ENCODE data around the gene ARHGAP28.

ARHGAP28 gene

DNA sequence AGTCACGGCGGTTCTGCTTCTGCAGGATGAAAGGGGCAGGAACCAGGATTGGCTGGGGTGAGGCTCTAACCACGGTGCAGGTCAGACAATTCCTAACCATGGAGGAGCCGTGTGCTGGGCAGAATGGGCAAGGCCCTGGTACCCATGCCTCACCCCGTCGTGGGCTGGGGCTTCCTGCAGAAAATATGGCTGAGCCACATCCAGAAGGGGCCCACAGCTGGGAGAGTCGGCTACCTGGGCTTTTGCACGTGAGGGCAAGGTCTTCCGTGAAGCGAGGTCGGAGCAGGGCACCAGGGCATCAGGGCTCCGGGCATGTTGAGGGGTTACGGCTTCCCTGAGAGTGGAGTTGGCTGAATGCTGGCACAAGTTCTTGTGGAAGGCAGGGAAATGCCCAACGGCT, 147.8 kb downstream of the ARHGAP28 start:
- TF ChIP-seq REST (IDR thresholded peaks at IDR 0.05; ENCODE audit: insufficient replicate concordance, low read depth): no peak
- no peak for DNase-seq (ENCODE audit: low read depth in 1 of 2, low spot score in 1 of 2)
- H3K27ac ChIP-seq (replicated peaks): no peak overlapping the region
- no peak overlapping the region for H3K4me3 ChIP-seq (replicated peaks; ENCODE audit: insufficient read depth, low read length)
- peaks cover 4% of the 10 kb centered on the region for H3K27me3 ChIP-seq (ENCODE audit: insufficient read depth, poor library complexity, severe bottlenecking)

GRCh38 chr18:6878556-6879297, 149.2 kb downstream of the ARHGAP28 start:
- Histone ChIP-seq H3K27me3 (ENCODE audit: insufficient read depth, poor library complexity, severe bottlenecking) (peaks cover 5% of the 10 kb centered on the region), H3K4me3 (replicated peaks; ENCODE audit: insufficient read depth, low read length) (no peak overlapping the region), H3K27ac (replicated peaks) (no peak overlapping the region)
- TF ChIP-seq POLR2AphosphoS5 (IDR thresholded peaks at IDR 0.05; ENCODE audit: low read depth) (no peak), SPI1 (IDR thresholded peaks at IDR 0.05; ENCODE audit: borderline replicate concordance, low read depth) (no peak), GABPA (IDR thresholded peaks at IDR 0.05; ENCODE audit: low read depth) (no peak), REST (IDR thresholded peaks at IDR 0.05; ENCODE audit: insufficient replicate concordance, low read depth) (no peak)
- no peak for DNase-seq (ENCODE audit: low read depth in 1 of 2, low spot score in 1 of 2)

GRCh38 chr18:6879508-6880195, 150.1 kb downstream of the ARHGAP28 start:
- DNase-seq (ENCODE audit: low read depth in 1 of 2, low spot score in 1 of 2): no peak
- Histone ChIP-seq H3K27me3 (ENCODE audit: insufficient read depth, poor library complexity, severe bottlenecking) (peaks cover 5% of the 10 kb centered on the region), H3K27ac (replicated peaks) (no peak overlapping the region), H3K4me3 (replicated peaks; ENCODE audit: insufficient read depth, low read length) (no peak overlapping the region)
- TF ChIP-seq SPI1 (IDR thresholded peaks at IDR 0.05; ENCODE audit: borderline replicate concordance, low read depth) (no peak), REST (IDR thresholded peaks at IDR 0.05; ENCODE audit: insufficient replicate concordance, low read depth) (no peak), GABPA (IDR thresholded peaks at IDR 0.05; ENCODE audit: low read depth) (no peak), POLR2AphosphoS5 (IDR thresholded peaks at IDR 0.05; ENCODE audit: low read depth) (no peak)
- TF ChIP-seq, protein P1, sequence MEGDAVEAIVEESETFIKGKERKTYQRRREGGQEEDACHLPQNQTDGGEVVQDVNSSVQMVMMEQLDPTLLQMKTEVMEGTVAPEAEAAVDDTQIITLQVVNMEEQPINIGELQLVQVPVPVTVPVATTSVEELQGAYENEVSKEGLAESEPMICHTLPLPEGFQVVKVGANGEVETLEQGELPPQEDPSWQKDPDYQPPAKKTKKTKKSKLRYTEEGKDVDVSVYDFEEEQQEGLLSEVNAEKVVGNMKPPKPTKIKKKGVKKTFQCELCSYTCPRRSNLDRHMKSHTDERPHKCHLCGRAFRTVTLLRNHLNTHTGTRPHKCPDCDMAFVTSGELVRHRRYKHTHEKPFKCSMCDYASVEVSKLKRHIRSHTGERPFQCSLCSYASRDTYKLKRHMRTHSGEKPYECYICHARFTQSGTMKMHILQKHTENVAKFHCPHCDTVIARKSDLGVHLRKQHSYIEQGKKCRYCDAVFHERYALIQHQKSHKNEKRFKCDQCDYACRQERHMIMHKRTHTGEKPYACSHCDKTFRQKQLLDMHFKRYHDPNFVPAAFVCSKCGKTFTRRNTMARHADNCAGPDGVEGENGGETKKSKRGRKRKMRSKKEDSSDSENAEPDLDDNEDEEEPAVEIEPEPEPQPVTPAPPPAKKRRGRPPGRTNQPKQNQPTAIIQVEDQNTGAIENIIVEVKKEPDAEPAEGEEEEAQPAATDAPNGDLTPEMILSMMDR (IDR thresholded peaks at IDR 0.05; ENCODE audit: insufficient read depth, low read length): no peak
